ES-I3 (cell line): ENCODE data around the gene CEP55.
A peak's percentile ranks its signal among the peaks of the same experiment; 100 is the strongest.

ENCODE experiments used
- H3K36me3 ChIP-seq: 2 replicates; pipeline ENCODE4 v1.6.1; 2013; ENCODE audit warnings: mild to moderate bottlenecking, low read length, control low read depth, moderate library complexity; ENCODE audit not compliant: insufficient read depth
- H3K4me1 ChIP-seq: 2 replicates; pipeline ENCODE4 v1.6.1; 2013; ENCODE audit warnings: mild to moderate bottlenecking, control low read depth, low read length; ENCODE audit not compliant: insufficient read depth
- H3K9ac ChIP-seq: 2 replicates; pipeline ENCODE4 v1.6.1; 2013; ENCODE audit warnings: low read depth, mild to moderate bottlenecking, low read length, moderate library complexity
- H3K9me3 ChIP-seq: 2 replicates; pipeline ENCODE4 v1.6.1; 2013; ENCODE audit warnings: mild to moderate bottlenecking, low read length, moderate library complexity; ENCODE audit not compliant: control insufficient read depth, insufficient read depth

The CEP55 gene

GRCh38 chr10:93496322-93497041, at the start of gene CEP55:
Gene CEP55, plus strand, starts transcription at chr10:93496612. Its CDS starts 3,440 bp downstream, at chr10:93500052.
- H3K36me3 ChIP-seq: no peaks in the 10 kb centered on the region; the same call in 1 of the 2 replicates
- no peaks in the 10 kb centered on the region for H3K9me3 ChIP-seq
- 0 out of 2 replicates have a peak, but pooled peaks cover 8% of the 10 kb centered on the region for H3K4me1 ChIP-seq
- H3K9ac ChIP-seq: peak within 1 kb of the TSS; percentile 94

- peaks cover 15% of the 10 kb centered on the region for H3K4me1 ChIP-seq
- H3K36me3 ChIP-seq: no peaks in the 10 kb centered on the region
- no peaks in the 10 kb centered on the region for H3K9me3 ChIP-seq
These were observed 49.4 kb upstream of the CEP55 start for GRCh38 chr10:93447019-93447418.

GRCh38 chr10:93447970-93448369, 48.4 kb upstream of the CEP55 start:
- Histone ChIP-seq H3K9ac (no peak overlapping the region), H3K9me3 (no peaks in the 10 kb centered on the region), H3K4me1 (peaks cover 15% of the 10 kb centered on the region), H3K36me3 (no peaks in the 10 kb centered on the region)

More at GRCh38 chr10:93447019-93447418, 49.4 kb upstream of the CEP55 start:
- no peak overlapping the region for H3K9ac ChIP-seq

- Histone ChIP-seq H3K36me3 (no peaks in the 10 kb centered on the region), H3K9me3 (no peaks in the 10 kb centered on the region), H3K4me1 (peaks cover 3% of the 10 kb centered on the region; the same call in 1 of the 2 replicates), H3K9ac (no peak overlapping the region)
These were observed 45.0 kb upstream of the CEP55 start for GRCh38 chr10:93451244-93451947.

GRCh38 chr10:93452143-93452542, 44.3 kb upstream of the CEP55 start:
- H3K9ac ChIP-seq: no peak overlapping the region
- no peaks in the 10 kb centered on the region for H3K36me3 ChIP-seq
- H3K4me1 ChIP-seq: 0 out of 2 replicates have a peak, but pooled peaks cover under 1% of the 10 kb centered on the region
- H3K9me3 ChIP-seq: no peaks in the 10 kb centered on the region

GRCh38 chr10:93454146-93454545, 42.3 kb upstream of the CEP55 start:
- no peaks in the 10 kb centered on the region for H3K36me3 ChIP-seq
- peaks cover 5% of the 10 kb centered on the region for H3K4me1 ChIP-seq
- H3K9ac ChIP-seq: no peak overlapping the region
- no peaks in the 10 kb centered on the region for H3K9me3 ChIP-seq

GRCh38 chr10:93454736-93455135, 41.7 kb upstream of the CEP55 start:
- H3K36me3 ChIP-seq: no peaks in the 10 kb centered on the region
- no peak overlapping the region for H3K9ac ChIP-seq
- H3K4me1 ChIP-seq: peaks cover 11% of the 10 kb centered on the region
- H3K9me3 ChIP-seq: no peaks in the 10 kb centered on the region

- no peak overlapping the region for H3K9ac ChIP-seq
- no peaks in the 10 kb centered on the region for H3K36me3 ChIP-seq
- no peaks in the 10 kb centered on the region for H3K9me3 ChIP-seq
- peaks cover 20% of the 10 kb centered on the region for H3K4me1 ChIP-seq
These were observed 39.9 kb upstream of the CEP55 start for GRCh38 chr10:93456480-93456879.

- peaks cover 24% of the 10 kb centered on the region for H3K4me1 ChIP-seq
- H3K9ac ChIP-seq: no peak overlapping the region
- H3K9me3 ChIP-seq: no peaks in the 10 kb centered on the region
- H3K36me3 ChIP-seq: no peaks in the 10 kb centered on the region
These were observed 38.9 kb upstream of the CEP55 start for GRCh38 chr10:93457511-93457910.

- Histone ChIP-seq H3K4me1 (peaks cover 24% of the 10 kb centered on the region), H3K36me3 (no peaks in the 10 kb centered on the region), H3K9ac (0 out of 2 replicates have a peak overlapping the region, but pooled peaks have one; percentile 3)
These were observed 37.6 kb upstream of the CEP55 start for GRCh38 chr10:93458821-93459257.

GRCh38 chr10:93459466-93459865, 36.9 kb upstream of the CEP55 start:
- Histone ChIP-seq H3K36me3 (no peaks in the 10 kb centered on the region), H3K9me3 (no peaks in the 10 kb centered on the region), H3K4me1 (peaks cover 24% of the 10 kb centered on the region), H3K9ac (no peak overlapping the region)

More at GRCh38 chr10:93458821-93459257, 37.6 kb upstream of the CEP55 start:
- H3K9me3 ChIP-seq: no peaks in the 10 kb centered on the region

- peaks cover 27% of the 10 kb centered on the region for H3K4me1 ChIP-seq
- no peaks in the 10 kb centered on the region for H3K36me3 ChIP-seq
- H3K9me3 ChIP-seq: no peaks in the 10 kb centered on the region
- H3K9ac ChIP-seq: no peak overlapping the region
These were observed 35.2 kb upstream of the CEP55 start for GRCh38 chr10:93461109-93461806.

GRCh38 chr10:93461807-93462178, 34.6 kb upstream of the CEP55 start:
- H3K4me1 ChIP-seq: peaks cover 28% of the 10 kb centered on the region
- no peak overlapping the region for H3K9ac ChIP-seq
- no peaks in the 10 kb centered on the region for H3K9me3 ChIP-seq
- H3K36me3 ChIP-seq: no peaks in the 10 kb centered on the region

GRCh38 chr10:93462371-93462770, 34.0 kb upstream of the CEP55 start:
- H3K9me3 ChIP-seq: no peaks in the 10 kb centered on the region
- H3K4me1 ChIP-seq: peaks cover 25% of the 10 kb centered on the region
- no peak overlapping the region for H3K9ac ChIP-seq
- H3K36me3 ChIP-seq: no peaks in the 10 kb centered on the region
